Neural progenitor cell (in vitro differentiated cells): ENCODE measurements around the gene DUSP8.
"Not testable (repeated sequence)": the region's sequence is repeated elsewhere in the genome, so short reads cannot be mapped to it uniquely, and the experiment has no call there.

ENCODE experiments used
- EZH2 ChIP-seq: fragments of 200-600 bp; sonication (generic); IDR thresholded peaks from 2 replicates; pipeline ENCODE4 v1.6.1; 2017; ENCODE audit warnings: antibody characterized with exemption, mild to moderate bottlenecking, moderate library complexity
- TF ChIP-seq, protein P1 (sequence below): fragments of 200-600 bp; sonication (generic); IDR thresholded peaks from 2 replicates; pipeline ENCODE4 v1.5.1; 2017; ENCODE audit warnings: antibody characterized with exemption, mild to moderate bottlenecking

- TF ChIP-seq, protein P1, sequence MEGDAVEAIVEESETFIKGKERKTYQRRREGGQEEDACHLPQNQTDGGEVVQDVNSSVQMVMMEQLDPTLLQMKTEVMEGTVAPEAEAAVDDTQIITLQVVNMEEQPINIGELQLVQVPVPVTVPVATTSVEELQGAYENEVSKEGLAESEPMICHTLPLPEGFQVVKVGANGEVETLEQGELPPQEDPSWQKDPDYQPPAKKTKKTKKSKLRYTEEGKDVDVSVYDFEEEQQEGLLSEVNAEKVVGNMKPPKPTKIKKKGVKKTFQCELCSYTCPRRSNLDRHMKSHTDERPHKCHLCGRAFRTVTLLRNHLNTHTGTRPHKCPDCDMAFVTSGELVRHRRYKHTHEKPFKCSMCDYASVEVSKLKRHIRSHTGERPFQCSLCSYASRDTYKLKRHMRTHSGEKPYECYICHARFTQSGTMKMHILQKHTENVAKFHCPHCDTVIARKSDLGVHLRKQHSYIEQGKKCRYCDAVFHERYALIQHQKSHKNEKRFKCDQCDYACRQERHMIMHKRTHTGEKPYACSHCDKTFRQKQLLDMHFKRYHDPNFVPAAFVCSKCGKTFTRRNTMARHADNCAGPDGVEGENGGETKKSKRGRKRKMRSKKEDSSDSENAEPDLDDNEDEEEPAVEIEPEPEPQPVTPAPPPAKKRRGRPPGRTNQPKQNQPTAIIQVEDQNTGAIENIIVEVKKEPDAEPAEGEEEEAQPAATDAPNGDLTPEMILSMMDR: not testable (repeated sequence)
- not testable (repeated sequence) for TF ChIP-seq EZH2
These were observed 24.6 kb upstream of the DUSP8 start for GRCh38 chr11:1596576-1597121.
